Astrocyte of the cerebellum (primary cell): ENCODE results near the gene STX8.

ENCODE experiments used
- DNase-seq: peaks from one replicate; pipeline ENCODE4 v3.0.0-alpha.2; 2011; ENCODE audit warnings: low read depth
- H3K4me3 ChIP-seq: 2 replicates; pipeline ENCODE4 v1.5.1; 2011; ENCODE audit warnings: mild to moderate bottlenecking, low read depth, low read length, moderate library complexity
- CTCF ChIP-seq: IDR thresholded peaks from 2 replicates; pipeline ENCODE4 v1.5.1; 2012; ENCODE audit warnings: low read length, low read depth, moderate library complexity, mild to moderate bottlenecking; ENCODE audit errors: missing control alignments
- in situ Hi-C: cut with HindIII; loops from 2 replicates; pipeline ENCODE4 v1.10.0; 2017; ENCODE audit warnings: low sequenced_read_pairs

The STX8 gene

GRCh38 chr17:9368631-9369030 lies 207.0 kb downstream of the STX8 start:
- in situ Hi-C loops: no loop called here
- H3K4me3 ChIP-seq: no peak overlapping the region
- DNase-seq: no peak
- TF ChIP-seq CTCF: no peak

GRCh38 chr17:9367156-9367555 lies 208.5 kb downstream of the STX8 start:
- no peak for DNase-seq
- no peak overlapping the region for H3K4me3 ChIP-seq
- in situ Hi-C loops: no loop called here
- no peak for TF ChIP-seq CTCF

- in situ Hi-C loops: no loop called here
- no peak for DNase-seq
- no peak overlapping the region for H3K4me3 ChIP-seq
- no peak for TF ChIP-seq CTCF
These were observed 210.7 kb downstream of the STX8 start for GRCh38 chr17:9364837-9365430.

- no peak for TF ChIP-seq CTCF
- DNase-seq: peak; percentile 60
- H3K4me3 ChIP-seq: no peak overlapping the region
- in situ Hi-C loops: no loop called here
These were observed 211.9 kb downstream of the STX8 start for GRCh38 chr17:9363440-9364350.

GRCh38 chr17:9361188-9361955 lies 214.2 kb downstream of the STX8 start:
- TF ChIP-seq CTCF: no peak
- H3K4me3 ChIP-seq: no peak overlapping the region
- no peak for DNase-seq
- in situ Hi-C loops: no loop called here

- in situ Hi-C loops: no loop called here
- no peak for DNase-seq
- H3K4me3 ChIP-seq: no peak overlapping the region
- no peak for TF ChIP-seq CTCF
These were observed 214.9 kb downstream of the STX8 start for GRCh38 chr17:9360677-9361081.
